Tibial nerve (tissue), 4 donors: Measurements from ENCODE around the gene GATAD2A. TPM values are rescaled to one million over a fixed set of nuclear protein-coding genes. Genes with fewer than 3 reads are reported as not detected.

Experiments used
- DNase-seq, 2 donors: peaks; one replicate each; pipeline ENCODE4 v3.0.0-alpha.2; 2019; ENCODE audit warnings: low spot score in 2 of 2
- H3K27ac ChIP-seq, 4 donors: fragments of 200-600 bp; sonication (generic) in 3 of 4; one replicate each; pipeline ENCODE4 v1.5.1; 2017 to 2019; ENCODE audit warnings: mild to moderate bottlenecking in 1 of 4
- H3K27me3 ChIP-seq, 2 donors: fragments of 200-600 bp; sonication (generic) in 1 of 2; one replicate each; pipeline versions ENCODE4 v1.5.1 to v1.6.0; 2017 to 2019
- H3K36me3 ChIP-seq, 3 donors: fragments of 200-600 bp; sonication (generic); one replicate each; pipeline ENCODE4 v1.5.1; 2018 to 2019
- H3K4me1 ChIP-seq, 4 donors: fragments of 200-600 bp; sonication (generic) in 3 of 4; one replicate each; pipeline ENCODE4 v1.5.1; 2017 to 2019
- H3K4me3 ChIP-seq, 4 donors: fragments of 200-600 bp; sonication (generic) in 3 of 4; one replicate each; pipeline ENCODE4 v1.5.1; 2017 to 2019; ENCODE audit warnings: mild to moderate bottlenecking in 1 of 4, moderate library complexity in 1 of 4
- H3K9me3 ChIP-seq, 4 donors: fragments of 200-600 bp; sonication (generic) in 3 of 4; one replicate each; pipeline ENCODE4 v1.5.1; 2017 to 2019
- EP300 ChIP-seq, 2 donors: sonication (generic); formaldehyde crosslinking; IDR thresholded peaks; one replicate each; pipeline ENCODE4 v1.6.1; 2017; ENCODE audit warnings: antibody characterized with exemption in 2 of 2, mild to moderate bottlenecking in 1 of 2
- POLR2A ChIP-seq, 2 donors: fragments of 450-650 bp; IDR thresholded peaks; one replicate each; pipeline ENCODE4 v1.6.1; 2017; ENCODE audit warnings: antibody characterized with exemption in 2 of 2, mild to moderate bottlenecking in 2 of 2, moderate library complexity in 2 of 2
- WGBS, 2 donors: methylation state at CpG; one replicate each; pipeline ENCODE4 v1.1.5; 2018; 5-methylcytosine and 5-hydroxymethylcytosine counted together
- total RNA-seq, 4 donors: library from RNA; depleted of rRNA; stranded (reverse); fragments of >200 nt; gene quantifications; one replicate each; pipeline ENCODE4 v1.1.0, GENCODE V29; 2016
- TF ChIP-seq, protein P1 (sequence below), 5 experiments: fragments of 200-600 bp in 3 of 5; fragments of 450-650 bp in 2 of 5; sonication (generic) in 3 of 5; IDR thresholded peaks; one replicate each; pipeline ENCODE4 v1.5.1; 2016 to 2019; ENCODE audit warnings: antibody characterized with exemption in 5 of 5, mild to moderate bottlenecking in 3 of 5, moderate library complexity in 2 of 5

Gene GATAD2A
- total RNA-seq, 4 donors from 2014 or later, result 34.1 to 69.6 (median 36.8) TPM

DNA sequence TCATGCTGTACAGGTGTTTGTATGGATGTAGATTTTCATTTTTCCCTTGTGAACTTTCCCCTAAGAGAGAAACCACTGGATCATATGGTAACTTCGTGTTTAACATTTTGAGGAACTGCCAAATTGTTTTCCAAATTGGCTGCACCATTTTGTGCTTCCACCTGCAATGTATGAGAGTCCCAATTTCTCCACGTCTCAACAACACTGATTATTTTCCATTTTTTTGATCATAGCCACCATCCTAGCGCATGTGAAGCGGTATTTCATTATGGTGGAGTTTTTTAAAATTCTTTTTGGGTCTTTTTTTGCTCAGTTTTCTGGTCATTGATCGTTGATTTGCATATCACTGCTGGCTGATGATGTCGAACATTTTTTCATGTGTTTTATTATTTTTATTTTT lies 115.5 kb downstream of the GATAD2A start:
- Histone ChIP-seq H3K4me3 (no peak overlapping the region), H3K27me3 (no peaks in the 10 kb centered on the region), H3K4me1 (peaks cover 0 to 40% (median 8%) of the 10 kb centered on the region in 4 donors), H3K36me3 (peaks cover 0 to 59% (median 0%) of the 10 kb centered on the region in 3 donors), H3K27ac (no peak overlapping the region), H3K9me3 (no peaks in the 10 kb centered on the region)
- DNase-seq, result no peak
- WGBS, 2 donors, result 80 to 81% methylated on average over 6 of the region's 6 CpGs
- TF ChIP-seq EP300 (IDR thresholded peaks at IDR 0.05), result no peak
- no peak for TF ChIP-seq POLR2A (IDR thresholded peaks at IDR 0.05)
- TF ChIP-seq, protein P1, sequence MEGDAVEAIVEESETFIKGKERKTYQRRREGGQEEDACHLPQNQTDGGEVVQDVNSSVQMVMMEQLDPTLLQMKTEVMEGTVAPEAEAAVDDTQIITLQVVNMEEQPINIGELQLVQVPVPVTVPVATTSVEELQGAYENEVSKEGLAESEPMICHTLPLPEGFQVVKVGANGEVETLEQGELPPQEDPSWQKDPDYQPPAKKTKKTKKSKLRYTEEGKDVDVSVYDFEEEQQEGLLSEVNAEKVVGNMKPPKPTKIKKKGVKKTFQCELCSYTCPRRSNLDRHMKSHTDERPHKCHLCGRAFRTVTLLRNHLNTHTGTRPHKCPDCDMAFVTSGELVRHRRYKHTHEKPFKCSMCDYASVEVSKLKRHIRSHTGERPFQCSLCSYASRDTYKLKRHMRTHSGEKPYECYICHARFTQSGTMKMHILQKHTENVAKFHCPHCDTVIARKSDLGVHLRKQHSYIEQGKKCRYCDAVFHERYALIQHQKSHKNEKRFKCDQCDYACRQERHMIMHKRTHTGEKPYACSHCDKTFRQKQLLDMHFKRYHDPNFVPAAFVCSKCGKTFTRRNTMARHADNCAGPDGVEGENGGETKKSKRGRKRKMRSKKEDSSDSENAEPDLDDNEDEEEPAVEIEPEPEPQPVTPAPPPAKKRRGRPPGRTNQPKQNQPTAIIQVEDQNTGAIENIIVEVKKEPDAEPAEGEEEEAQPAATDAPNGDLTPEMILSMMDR (IDR thresholded peaks at IDR 0.05), result no peak

DNA sequence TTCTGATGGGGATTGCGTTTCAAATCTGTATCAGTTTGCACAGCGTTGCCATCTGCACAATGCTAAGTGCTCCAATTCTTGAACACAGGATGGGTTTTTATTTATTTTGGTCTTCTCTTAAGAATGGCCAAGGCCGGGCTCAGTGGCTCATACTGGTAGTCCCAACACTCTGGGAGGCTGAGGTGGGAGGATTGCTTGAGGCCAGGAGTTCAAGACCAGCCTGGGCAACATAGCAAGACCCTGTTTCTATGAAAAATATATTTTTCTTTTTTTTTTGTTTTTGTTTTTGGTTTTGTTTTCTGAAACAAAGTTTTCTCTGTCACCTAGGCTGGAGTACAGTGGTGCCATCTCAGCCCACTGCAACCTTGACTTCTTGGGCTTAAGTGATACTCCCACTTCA lies 117.7 kb downstream of the GATAD2A start:
- Histone ChIP-seq H3K4me1 (peaks cover 0 to 38% (median 9%) of the 10 kb centered on the region in 4 donors), H3K9me3 (no peaks in the 10 kb centered on the region), H3K27ac (no peak overlapping the region), H3K4me3 (no peak overlapping the region), H3K36me3 (peaks cover 0 to 79% (median 3%) of the 10 kb centered on the region in 3 donors), H3K27me3 (no peaks in the 10 kb centered on the region)
- WGBS, 2 donors, result 94% methylated on average over 3 of the region's 3 CpGs
- TF ChIP-seq EP300 (IDR thresholded peaks at IDR 0.05) (no peak), POLR2A (IDR thresholded peaks at IDR 0.05) (no peak)
- TF ChIP-seq, protein P1 (IDR thresholded peaks at IDR 0.05), result no peak
- no peak for DNase-seq

DNA sequence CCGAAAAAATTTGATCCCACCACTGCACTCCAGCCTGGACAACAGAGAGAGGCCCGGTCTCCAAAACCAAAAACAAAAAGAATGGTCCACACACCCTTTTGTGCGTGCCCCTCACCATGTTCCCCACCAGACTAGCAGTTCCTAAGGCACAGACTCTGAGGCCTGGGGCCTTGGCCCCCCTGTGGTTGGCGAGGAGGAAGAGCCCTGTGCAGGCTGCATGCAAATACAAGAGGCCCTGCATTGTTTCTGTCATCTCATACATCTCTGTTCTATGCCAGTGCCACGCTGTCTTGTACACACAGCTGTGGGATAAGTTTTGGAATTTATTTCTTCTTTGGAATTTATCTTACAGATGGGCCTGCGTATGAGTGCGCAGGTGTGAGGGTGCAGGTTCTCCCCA lies 118.6 kb downstream of the GATAD2A start:
- TF ChIP-seq POLR2A (IDR thresholded peaks at IDR 0.05) (no peak), EP300 (IDR thresholded peaks at IDR 0.05) (no peak)
- TF ChIP-seq, protein P1 (IDR thresholded peaks at IDR 0.05), result no peak
- Histone ChIP-seq H3K27ac (no peak overlapping the region), H3K4me3 (no peak overlapping the region), H3K4me1 (peaks cover 0 to 42% (median 9%) of the 10 kb centered on the region in 4 donors), H3K36me3 (peaks cover 0 to 83% (median 3%) of the 10 kb centered on the region in 3 donors), H3K9me3 (no peaks in the 10 kb centered on the region), H3K27me3 (no peaks in the 10 kb centered on the region)
- WGBS, 2 donors, result 83 to 85% methylated on average over 7 of the region's 7 CpGs
- no peak for DNase-seq

DNA sequence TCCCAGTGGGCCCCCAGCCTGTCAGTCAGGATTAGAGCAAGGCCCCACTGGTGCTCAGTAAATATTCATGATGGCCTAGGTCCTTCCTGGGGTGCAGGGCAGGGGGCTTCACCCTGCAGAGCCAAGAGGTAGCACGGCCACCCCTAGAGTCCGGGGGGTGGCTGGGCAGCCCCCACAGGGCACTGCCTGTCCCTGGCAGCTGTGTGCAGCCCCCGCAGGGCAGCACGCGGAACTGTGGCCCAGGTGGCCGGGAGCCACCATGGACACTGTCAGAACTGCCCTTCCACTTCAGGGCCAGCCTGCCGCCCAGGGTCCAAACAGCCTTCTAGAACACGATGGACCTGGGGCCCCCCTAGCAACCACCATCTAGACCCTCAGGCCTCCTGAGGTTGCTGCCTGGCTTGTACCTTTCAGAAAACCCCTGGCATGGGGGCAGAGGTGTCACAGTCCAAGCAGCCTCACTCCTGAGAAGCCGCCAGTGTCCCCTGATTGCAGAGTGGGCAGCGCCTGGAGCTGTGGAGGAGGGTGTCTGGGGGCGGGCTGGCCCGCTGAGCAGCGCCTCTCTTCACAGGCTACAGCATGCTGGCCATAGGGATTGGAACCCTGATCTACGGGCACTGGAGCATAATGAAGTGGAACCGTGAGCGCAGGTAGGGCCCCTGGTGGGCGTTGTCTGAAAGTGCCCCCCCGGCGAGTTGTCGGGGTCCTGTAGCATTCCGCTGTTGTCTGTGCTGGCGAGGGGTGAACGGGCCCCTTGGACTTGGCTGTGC lies 120.3 kb downstream of the GATAD2A start:
- no peak for TF ChIP-seq EP300 (IDR thresholded peaks at IDR 0.05)
- no peak for TF ChIP-seq POLR2A (IDR thresholded peaks at IDR 0.05)
- TF ChIP-seq, protein P1 (IDR thresholded peaks at IDR 0.05), result no peak
- Histone ChIP-seq H3K4me3 (no peak overlapping the region), H3K27ac (peak overlapping the region in 2 of 4 donors; percentile 61 to 71), H3K9me3 (no peaks in the 10 kb centered on the region), H3K36me3 (peaks cover 0 to 66% (median 3%) of the 10 kb centered on the region in 3 donors), H3K27me3 (no peaks in the 10 kb centered on the region), H3K4me1 (peaks cover 0 to 46% (median 9%) of the 10 kb centered on the region in 4 donors)
- 69 to 77% methylated on average over 12 to 21 of the region's 23 CpGs for WGBS, 2 donors
- no peak for DNase-seq
